GM19467 (cell line): ENCODE results near the gene MRFAP1L1.

Experiments
- ATAC-seq: cut with Tn5 transposase; IDR thresholded peaks from one replicate; pipeline ENCODE4 v1.9.1; 2021; ENCODE audit warnings: mild to moderate bottlenecking, moderate library complexity; ENCODE audit not compliant: unreplicated experiment

MRFAP1L1 gene

DNA sequence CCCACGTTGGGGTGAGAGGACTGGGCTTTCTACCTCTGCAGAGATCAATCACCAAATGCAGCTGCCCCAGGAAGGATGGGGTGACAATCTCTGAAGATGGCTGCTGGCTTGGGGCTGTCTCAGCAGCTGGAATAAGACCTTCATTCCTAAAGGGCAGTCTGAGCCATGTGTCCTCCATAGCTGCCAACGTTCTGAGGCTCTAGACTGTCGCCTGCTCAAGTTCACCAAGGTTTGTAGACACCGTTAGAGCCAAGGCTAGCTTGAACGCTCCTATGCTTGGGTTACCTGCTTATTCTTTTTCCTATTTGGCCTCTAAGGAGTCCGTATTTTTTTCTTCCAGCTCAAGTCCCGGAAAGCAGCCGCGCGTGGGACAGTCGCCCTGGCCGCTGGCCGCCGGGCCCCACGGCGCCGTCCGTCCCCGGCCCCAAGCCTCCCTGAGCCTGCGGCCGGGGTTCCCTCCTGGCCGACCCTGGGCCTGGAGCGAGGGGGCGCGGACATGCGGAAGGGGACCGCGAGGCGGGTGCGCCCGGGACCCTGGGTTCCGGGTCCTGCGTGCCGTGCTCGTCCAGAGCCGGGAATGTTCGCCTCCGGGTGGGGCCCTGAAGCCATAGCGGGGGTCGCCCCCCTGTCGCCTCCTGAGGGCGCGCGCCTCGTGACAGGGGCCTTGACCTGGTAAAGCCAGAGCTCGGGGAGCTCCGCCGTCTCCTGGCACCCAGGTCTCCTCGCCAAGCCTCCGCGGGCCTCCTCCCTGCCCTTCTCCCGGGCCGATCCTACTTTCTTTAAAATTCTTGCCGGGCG lies 45.9 kb downstream of the MRFAP1L1 start:
- no peak for ATAC-seq

DNA sequence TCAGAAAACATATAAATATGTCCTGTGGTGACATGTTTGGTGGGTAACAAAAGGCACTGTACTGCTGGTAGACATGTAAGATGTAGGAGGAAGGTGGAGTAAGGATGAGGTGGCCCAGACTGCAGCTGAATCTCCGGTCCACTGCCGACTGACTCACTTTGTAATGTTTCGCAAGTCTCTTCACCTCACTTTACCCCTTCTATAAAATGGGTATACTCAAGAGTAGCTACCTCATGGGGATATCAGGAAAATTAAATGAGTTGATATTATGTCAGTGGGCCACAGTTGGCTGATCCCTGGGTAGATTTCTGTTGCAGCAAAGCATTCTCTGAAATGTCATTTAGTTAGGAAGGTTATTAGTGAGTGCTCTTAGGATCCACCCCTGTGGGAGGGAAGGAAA lies 47.1 kb downstream of the MRFAP1L1 start:
- ATAC-seq = no peak

DNA sequence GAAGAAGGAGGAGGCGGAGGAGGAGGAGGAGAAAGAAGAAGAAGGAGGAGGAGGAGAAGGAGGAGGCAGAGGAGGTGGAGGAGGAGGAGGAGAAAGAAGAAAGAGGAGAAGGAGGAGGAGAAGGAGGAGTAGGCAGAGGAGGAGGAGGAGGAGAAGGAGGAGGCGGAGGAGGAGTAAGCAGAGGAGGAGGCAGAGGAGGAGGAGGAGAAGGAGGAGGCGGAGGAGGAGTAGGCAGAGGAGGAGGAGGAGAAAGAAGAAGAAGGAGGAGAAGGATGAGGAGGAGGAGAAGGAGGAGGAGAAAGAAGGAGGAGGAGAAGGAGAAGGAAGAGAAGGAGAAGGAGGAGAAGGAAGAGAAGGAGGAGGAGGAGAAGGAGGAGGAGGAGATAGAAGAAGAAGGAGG lies 49.2 kb downstream of the MRFAP1L1 start:
- no peak for ATAC-seq

DNA sequence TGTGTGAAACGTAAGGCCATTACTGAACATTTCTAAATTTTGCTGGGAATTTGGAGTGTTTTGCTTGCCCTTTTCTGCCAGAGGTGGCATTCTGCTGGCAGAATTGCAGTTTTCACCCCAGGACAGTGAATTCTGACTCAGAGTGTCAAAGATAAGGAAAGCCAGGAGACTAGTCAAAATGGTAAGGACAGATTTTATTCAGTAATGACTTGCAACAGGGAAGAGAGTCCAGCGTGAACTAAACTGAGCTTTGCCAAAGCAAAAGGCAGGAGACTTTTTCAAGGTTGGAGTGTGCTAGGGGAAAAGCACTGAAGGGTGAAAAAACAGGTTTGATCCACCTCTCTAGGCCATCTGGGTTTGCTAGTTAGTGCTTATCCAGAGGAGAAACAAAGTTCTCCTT lies 49.8 kb downstream of the MRFAP1L1 start:
- ATAC-seq = no peak

DNA sequence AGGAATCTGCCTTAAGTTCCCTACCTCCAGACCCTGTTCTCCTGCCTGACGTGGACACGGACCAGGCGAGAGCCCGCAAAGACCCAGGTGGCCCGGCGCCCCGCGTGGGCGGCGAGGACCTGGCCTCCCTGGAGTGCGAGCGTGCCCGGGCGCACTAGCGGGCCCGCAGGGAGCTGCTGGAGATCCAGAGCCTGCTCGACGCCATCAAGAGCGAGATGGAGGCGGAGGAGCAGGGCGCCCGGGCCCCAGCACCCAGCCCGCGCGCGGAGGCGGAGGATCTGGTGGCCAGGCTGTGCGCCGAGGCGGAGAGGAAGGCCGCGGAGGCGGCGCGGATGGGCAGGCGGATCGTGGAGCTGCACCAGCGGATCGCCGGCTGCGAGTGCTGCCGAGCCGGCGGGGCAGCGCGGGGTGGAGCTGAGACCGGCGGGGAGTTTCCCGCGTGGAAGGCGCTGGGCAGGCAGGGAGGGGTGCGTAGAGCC lies 51.0 kb downstream of the MRFAP1L1 start:
- no peak for ATAC-seq

DNA sequence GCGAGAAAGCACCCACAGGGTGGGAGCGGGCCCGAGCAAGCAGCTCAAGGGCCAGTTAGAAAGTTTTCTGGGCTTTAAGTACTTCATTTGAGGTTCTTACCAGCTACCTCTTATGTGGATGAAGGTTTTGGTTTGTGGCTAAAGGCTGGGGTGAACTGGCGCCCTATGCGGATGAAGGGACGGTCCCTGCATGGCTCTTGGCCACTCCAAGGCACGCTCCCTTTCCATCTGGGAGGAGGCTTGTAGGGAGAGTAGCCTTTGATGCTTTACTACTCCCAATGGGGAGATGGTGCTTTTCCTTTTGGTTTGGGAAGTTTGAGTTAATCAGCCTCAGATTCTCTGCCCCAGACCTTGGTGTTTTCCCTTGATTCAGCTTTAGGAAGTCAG lies 51.5 kb downstream of the MRFAP1L1 start:
- no peak for ATAC-seq
